ENCODE data around the gene CDH22.

CDH22 gene

DNA sequence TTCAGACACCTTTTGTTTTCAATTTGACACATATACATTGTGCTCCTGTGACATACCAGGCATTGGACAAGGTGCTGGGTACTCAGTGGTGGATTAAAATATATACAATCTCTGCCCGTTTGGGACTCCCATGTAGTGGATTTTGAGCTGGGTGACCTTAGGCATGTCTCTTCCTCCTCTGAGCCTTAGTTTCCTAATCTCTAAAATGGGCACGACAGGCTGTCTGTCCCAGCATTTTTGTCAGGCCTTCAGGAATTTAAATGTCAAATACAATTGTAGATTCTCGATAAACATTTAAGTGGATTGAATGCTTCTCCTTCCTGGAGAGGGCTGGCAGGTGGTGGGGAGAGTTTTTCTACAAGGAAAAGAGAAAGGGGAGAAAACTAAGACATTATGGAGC is 22.6 kb downstream of the CDH22 start:
- H3K4me3 ChIP-seq (ENCODE audit: low read length): no peak overlapping the region
- TF ChIP-seq ZNF274 (IDR thresholded peaks at IDR 0.05; ENCODE audit: low read depth, low read length): no peak

- no peak for TF ChIP-seq ZNF274 (IDR thresholded peaks at IDR 0.05; ENCODE audit: low read depth, low read length)
Measured at GRCh38 chr20:46285072-46285471, 23.2 kb downstream of the CDH22 start.

GRCh38 chr20:46284040-46284427 is 24.3 kb downstream of the CDH22 start:
- H3K4me3 ChIP-seq (ENCODE audit: low read length): no peak overlapping the region
- TF ChIP-seq ZNF274 (IDR thresholded peaks at IDR 0.05; ENCODE audit: low read depth, low read length): no peak

More at GRCh38 chr20:46285072-46285471, 23.2 kb downstream of the CDH22 start:
- H3K4me3 ChIP-seq (ENCODE audit: low read length): no peak overlapping the region

DNA sequence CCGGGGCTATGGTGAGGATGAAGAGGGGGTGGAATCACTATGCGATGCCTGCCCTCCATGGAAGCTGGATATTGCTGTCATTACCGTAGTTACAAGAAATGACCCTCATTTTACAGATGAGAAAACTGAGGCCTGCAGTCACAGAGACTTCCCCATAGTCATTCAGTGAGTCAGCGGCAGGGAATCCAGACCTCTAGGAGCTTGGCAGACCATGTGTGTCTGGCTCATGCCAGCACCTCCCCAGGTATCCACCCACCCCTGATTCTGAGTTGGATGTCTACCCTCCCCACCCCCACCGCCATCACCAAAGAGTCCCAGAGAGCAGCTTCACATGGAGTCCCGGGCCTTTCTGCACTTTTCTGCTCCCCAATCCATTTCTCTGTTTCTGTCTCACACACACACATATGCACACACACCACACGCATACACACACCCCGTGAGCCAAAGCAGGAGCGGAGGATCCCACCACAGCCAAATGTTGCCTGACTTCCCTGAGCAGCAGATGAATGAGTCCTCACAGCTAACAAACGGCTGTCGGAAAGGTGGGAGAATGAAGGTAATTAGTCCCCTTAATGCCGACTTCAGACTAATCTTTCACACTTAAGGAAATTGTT is 24.8 kb downstream of the CDH22 start:
- no peak for TF ChIP-seq ZNF274 (IDR thresholded peaks at IDR 0.05; ENCODE audit: low read depth, low read length)
- no peak overlapping the region for H3K4me3 ChIP-seq (ENCODE audit: low read length)

- no peak for TF ChIP-seq ZNF274 (IDR thresholded peaks at IDR 0.05; ENCODE audit: low read depth, low read length)
- no peak overlapping the region for H3K4me3 ChIP-seq (ENCODE audit: low read length)
Measured at GRCh38 chr20:46282669-46283068, 25.6 kb downstream of the CDH22 start.

DNA sequence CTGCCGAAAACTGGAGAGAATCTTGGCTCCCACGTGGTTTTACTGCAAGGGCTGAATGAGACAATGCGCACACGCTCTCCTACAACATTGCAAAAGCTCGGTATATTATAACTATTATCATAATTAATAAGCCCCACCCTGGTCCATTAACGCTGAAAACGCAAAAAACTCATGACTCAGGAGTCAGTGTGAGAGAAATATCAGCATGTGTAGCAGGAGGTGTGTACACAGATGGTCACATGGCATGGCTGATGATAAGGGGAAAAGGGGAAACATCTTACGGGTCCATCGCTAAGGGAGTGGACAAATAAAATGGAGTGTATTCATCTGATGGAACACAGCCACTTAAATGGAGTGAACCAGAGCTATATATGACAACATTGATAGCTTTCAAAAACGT is 29.2 kb downstream of the CDH22 start:
- TF ChIP-seq ZNF274 (IDR thresholded peaks at IDR 0.05; ENCODE audit: low read depth, low read length): no peak
- no peak overlapping the region for H3K4me3 ChIP-seq (ENCODE audit: low read length)

DNA sequence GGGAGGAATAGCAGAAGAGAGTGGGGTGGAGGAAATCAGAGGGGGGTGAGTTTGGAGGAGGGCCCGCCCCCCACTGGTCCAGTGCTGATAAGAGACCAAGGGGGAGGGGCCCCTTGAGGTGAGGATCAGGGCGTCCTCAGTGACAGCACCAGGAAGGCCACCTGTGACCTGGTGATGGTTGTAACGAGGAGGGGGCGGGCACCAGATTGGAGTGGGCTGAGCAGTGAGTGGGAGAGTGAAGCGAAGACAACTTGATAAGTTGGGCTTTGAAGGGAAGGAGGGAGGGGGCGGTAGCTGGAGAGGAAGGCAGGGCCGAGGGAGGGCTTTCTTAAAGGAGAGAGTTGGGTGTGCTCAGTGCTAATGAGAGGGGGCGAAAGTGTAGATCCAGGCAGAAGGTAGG is 30.7 kb downstream of the CDH22 start:
- H3K4me3 ChIP-seq (ENCODE audit: low read length): no peak overlapping the region

GRCh38 chr20:46276531-46276930 is 31.8 kb downstream of the CDH22 start:
- no peak for TF ChIP-seq ZNF274 (IDR thresholded peaks at IDR 0.05; ENCODE audit: low read depth, low read length)

More for the DNA sequence above, 30.7 kb downstream of the CDH22 start:
- TF ChIP-seq ZNF274 (IDR thresholded peaks at IDR 0.05; ENCODE audit: low read depth, low read length): no peak

DNA sequence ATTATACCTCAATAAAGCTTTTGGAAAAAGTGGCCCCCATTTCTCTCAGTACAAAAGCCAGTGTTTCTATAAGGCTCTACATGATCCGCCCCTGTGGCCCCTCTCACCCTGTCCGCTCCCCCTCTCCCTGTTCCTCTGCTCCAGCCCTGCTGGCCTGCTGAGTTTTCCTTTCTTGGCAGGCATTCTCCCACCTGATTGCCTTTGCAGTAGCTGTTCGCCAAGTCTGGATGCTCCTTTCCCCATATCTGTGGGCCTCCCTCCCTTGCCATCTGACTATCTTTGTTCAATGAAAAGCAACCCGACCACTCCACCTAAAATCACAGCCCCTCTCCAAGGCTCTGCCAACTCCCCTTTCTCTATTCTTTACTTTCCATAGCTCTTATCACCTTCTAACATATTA is 33.2 kb downstream of the CDH22 start:
- no peak overlapping the region for H3K4me3 ChIP-seq (ENCODE audit: low read length)
- no peak for TF ChIP-seq ZNF274 (IDR thresholded peaks at IDR 0.05; ENCODE audit: low read depth, low read length)

More at GRCh38 chr20:46276531-46276930, 31.8 kb downstream of the CDH22 start:
- no peak overlapping the region for H3K4me3 ChIP-seq (ENCODE audit: low read length)

GRCh38 chr20:46273717-46274116 is 34.6 kb downstream of the CDH22 start:
- no peak overlapping the region for H3K4me3 ChIP-seq (ENCODE audit: low read length)
- TF ChIP-seq ZNF274 (IDR thresholded peaks at IDR 0.05; ENCODE audit: low read depth, low read length): no peak

DNA sequence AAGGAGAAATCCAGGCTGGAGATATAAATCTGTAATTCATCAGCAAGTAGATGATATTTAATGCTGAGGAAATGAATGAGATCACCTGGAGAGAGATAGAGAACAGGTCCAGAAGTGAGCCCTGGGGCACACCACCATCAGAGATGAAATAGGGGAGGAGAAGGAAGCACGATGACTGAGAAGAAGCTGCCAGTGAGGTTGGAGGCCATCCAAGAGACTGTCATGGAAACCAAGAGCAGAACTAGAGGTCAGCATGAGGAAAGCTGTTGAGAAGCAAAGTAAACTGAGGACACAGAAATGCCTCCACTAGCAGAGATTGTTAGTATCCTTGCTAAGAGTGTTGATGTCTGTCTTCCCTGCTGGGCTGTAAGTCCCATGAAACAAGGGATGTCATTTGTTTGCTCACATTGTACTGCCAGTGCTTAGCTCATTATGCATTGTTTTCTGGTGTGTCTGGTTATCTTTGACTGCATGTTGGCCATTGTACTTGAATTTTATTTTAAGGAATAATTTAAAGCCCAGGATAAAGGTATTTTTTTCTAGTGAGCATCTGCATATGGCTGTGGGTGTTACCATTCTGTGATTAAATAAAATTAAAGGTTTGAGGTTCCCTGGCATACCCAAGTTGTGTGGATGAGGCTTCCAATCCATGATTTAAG is 35.8 kb downstream of the CDH22 start:
- no peak overlapping the region for H3K4me3 ChIP-seq (ENCODE audit: low read length)
- TF ChIP-seq ZNF274 (IDR thresholded peaks at IDR 0.05; ENCODE audit: low read depth, low read length): no peak

DNA sequence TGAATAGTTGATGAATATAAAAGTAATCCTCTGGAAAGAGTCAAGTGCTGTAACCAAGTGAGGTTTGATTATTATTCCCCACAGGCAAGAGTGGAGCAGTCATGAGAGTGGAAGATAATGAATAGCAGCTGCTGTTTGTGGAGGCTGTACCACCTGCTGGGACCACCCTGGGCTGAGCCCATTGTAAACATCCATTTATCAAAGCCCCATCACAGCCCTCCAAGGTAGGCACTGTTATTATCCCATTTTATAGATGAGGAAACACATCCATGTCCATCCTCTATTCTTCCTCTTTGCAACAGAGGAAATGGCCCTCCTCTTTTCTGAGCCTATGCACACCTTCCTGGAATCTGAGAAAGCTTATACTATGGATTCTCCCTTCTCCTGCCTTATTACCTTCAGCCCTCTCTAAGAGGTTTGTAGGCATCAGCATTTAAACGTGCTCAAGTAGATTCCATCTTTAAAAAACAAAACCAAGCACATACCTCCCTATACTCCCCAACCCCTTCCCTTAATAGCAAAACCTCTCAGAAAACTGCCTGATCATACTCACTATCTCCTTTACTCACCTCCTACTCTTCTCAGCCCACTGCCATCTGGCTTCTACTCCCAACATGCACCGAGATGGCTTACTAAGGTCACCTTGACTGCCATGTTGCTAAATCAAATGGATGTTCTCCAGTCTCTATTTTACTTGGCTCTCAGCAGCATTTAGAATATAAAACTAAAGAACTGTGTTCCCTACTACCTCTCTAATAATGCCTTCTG is 37.1 kb downstream of the CDH22 start:
- no peak overlapping the region for H3K4me3 ChIP-seq (ENCODE audit: low read length)
- no peak for TF ChIP-seq ZNF274 (IDR thresholded peaks at IDR 0.05; ENCODE audit: low read depth, low read length)

DNA sequence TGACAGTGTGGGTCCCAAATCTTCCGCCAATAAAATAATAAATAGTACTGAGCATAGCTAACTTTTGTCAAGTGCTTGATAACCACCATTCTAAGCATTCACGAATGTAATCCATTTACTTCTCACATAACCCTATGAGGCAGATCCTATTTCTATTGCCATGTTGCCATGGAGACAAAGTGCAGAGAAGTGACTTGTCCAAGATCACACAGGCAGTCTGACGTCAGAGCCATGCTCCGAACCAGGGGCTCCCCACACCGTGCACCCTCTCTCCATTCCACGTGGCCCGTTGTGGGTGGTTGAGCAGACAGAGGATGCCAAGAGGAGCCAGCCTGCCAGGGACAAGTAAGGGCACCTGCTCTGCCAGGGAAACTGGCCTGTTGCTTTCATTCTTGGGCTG is 38.9 kb downstream of the CDH22 start:
- TF ChIP-seq ZNF274 (IDR thresholded peaks at IDR 0.05; ENCODE audit: low read depth, low read length): no peak
- no peak overlapping the region for H3K4me3 ChIP-seq (ENCODE audit: low read length)

DNA sequence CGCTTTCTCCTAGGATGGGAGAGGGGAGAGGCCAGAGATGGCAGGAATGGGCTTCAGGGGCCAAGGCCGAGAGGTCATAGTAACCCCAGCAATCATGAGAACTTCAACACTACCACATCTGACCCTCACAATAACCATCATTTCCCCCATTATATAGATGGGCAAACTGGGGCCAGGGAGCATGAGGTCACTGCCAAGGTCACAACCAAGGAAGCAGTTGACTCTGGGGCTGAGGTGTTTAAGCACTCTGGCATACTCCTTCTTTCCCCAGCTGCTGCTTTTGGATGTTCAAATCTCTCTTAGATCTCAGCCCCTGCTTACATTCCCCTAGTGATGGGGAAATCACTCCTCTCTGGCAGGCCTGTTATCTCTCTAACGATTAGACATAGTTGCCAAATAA is 39.6 kb downstream of the CDH22 start:
- H3K4me3 ChIP-seq (ENCODE audit: low read length): no peak overlapping the region
- TF ChIP-seq ZNF274 (IDR thresholded peaks at IDR 0.05; ENCODE audit: low read depth, low read length): no peak

DNA sequence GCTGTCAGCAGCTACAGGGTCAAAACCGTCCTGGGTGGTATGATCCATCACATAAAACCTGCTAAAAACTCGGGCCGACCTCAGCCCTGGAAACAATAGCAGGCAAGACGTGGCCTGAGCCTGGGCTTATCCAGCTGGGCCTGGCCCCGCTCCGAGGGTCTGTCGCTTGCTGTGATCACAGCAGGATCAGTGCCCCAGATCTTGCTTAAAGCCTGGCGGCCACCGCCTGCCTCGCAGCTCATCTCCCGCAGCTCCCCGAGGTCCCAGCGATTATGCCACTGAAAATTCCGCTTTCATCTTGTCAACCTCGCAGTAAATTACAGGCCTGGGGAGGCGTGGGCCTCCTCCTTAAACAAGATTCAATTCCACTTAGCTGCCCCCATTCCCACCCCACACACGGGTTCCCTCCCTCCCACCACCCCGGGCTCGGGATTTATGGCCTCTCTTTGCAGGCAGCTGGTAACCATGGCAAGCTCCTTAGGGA is 40.1 kb downstream of the CDH22 start:
- no peak for TF ChIP-seq ZNF274 (IDR thresholded peaks at IDR 0.05; ENCODE audit: low read depth, low read length)
- no peak overlapping the region for H3K4me3 ChIP-seq (ENCODE audit: low read length)
